Endothelial cell of hepatic sinusoid (primary cell): ENCODE measurements around the gene RTL1.

Experiments used
- in situ Hi-C: cut with HindIII; loops from 2 replicates; pipeline ENCODE4 v1.10.0; 2017; ENCODE audit warnings: low sequenced_read_pairs

Gene RTL1

DNA sequence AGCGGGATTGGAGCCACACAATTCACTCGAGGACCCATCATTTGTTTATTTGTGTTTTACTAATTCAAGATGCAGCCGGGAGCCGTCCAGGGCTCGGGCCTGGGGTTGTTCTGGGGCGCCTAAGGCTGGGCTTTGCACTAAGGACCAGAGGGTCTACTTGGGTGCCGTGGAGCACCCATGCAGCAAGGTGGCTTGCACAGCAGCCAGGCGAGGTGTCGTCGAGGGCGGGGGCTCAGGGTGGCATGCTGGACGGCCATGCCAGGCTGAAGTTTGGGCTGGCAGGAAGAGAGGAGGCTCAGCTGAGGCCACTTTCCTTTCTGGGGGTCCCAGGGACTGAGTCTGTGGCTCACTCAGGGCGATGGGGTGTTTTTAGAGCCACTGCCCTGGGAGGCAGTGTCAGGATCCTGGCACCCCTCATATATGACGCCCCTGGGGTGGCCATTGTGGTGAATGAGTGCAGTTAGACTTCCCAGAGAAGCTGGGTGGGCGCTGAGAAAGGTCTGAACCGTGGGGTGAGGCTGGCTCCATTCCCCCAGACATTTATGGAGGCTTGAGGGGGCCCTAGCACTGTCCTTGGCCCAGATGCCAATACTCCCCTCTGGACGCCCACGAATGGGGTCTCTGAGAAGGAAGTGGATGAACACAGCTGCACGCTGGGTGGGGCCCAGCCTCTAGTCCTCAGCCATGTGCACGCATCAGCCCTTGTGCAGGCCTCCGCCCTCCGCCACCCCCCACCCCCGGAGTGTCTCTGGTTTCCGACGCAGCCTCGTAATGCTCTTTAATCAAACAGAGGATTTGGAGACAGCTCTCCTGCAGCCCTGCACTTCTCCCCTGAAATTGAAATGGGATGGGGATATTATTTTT, 66.3 kb downstream of the RTL1 start:
- in situ Hi-C loops, result no loop called here

DNA sequence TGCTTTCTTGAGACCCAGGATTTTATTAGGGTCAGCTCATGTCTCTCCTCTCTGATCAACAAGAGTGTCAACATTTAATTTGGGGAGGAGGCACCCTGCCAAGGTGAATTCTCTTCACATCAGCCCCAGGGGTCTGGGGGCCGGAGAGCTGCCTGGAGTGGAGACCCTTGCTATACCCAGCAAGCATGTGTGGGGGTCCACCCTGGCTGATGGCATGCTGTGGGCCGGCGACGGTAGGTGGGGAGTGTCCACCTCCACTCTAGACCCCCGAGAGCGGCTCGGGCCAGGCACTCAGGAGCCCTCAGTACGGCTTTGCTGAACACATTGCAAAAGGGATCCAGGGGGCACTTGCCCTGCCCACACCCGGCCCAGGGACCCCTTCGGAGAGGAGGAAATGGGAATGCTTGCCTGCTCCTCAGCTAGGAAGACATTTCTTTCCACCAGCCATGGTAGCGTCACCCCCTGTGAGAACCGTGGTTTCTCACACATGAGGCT, 67.2 kb downstream of the RTL1 start:
- in situ Hi-C loops, result no loop called here

- in situ Hi-C loops, result no loop called here
Observed at GRCh38 chr14:100835548-100836310, 67.8 kb downstream of the RTL1 start.

DNA sequence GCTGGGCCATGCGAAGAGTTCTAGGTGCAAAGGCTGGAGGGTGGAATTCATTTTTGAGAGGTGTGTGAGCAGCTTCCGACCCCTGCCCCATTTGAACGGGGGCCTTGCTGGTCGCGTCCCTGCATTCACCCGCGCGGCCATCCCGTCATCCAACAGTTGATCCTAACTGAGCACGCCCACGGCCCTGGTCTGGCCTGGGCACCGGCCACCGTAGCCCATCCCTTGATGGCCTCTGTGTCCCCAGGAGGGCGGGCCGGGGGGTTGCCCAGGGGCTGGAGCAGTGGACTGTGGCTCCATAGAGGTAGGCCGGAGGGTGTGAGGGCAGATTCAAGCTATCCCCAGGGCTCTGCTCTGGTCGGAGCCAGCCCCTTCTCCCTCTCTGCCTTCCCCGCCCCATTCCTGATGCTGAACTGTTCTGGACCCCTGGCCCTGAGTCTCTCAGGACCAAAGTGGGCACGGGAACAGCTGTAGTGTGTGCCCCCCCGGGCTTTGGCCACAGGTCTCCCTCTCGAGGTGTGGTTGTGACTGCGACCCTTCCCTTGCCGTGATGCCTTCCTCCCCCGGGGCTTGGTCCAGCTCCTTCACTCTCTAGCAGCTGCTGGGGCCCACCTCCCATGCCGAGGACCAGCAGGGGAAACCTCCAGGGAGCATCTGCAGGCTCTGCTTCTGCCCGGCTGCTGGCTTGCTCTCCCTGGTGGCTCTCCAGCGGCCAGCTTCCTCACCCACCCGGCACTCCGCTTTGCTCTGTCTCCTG, 68.6 kb downstream of the RTL1 start:
- in situ Hi-C loops, result loop anchor here (5.0 kb wide), 1 partner anchor 173 kb away; no protein-coding TSS in a partner anchor

DNA sequence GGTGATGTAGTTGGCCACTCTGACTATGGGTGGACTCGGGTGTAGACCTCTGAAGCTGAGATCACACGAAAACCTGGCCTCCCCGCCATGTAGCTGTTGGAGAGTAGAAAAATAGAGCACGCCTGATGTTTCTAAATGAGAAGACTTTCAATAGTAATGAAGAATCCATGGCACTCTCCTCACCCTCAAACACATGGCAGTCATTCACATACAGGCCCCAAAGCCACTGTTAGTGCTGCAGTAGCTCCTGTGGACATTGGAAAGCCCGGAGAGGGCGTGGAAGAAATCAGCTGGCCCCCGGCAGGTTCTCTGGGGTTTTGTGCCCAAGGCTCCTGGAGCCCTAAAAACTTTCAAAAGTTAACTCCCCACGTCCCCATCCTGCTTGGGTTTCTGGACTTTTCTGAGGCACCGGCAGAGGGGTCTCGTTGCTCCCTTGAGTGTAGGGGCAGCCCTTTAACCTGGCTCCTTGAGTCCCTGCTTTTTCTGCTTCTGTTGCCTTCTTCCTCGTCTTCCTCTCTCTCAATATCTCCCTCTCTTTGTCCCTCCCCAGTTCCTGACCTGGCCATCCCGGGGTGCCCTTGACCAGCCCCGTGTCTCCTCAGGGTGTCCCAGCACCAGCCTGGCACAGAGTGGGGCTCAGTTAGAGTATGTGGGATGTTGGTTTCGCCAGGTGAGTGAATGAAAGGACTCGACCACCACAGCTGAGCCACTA, 69.3 kb downstream of the RTL1 start:
- in situ Hi-C loops, result loop anchor here (5.0 kb wide), 1 partner anchor 172 kb away; no protein-coding TSS in a partner anchor

GRCh38 chr14:100832311-100832960, 71.1 kb downstream of the RTL1 start:
- in situ Hi-C loops, result loop anchor here (5.0 kb wide), 1 partner anchor 170 kb away; no protein-coding TSS in a partner anchor

GRCh38 chr14:100830681-100831080, 72.8 kb downstream of the RTL1 start:
- in situ Hi-C loops, result loop anchor here (5.0 kb wide), 1 partner anchor 168 kb away; no protein-coding TSS in a partner anchor
